CD14-positive monocyte (primary cell): ENCODE measurements around the gene REXO5. TPM values are rescaled to one million over a fixed set of nuclear protein-coding genes. Genes with fewer than 3 reads are reported as not detected.
A peak's percentile ranks its signal among the peaks of the same experiment; 100 is the strongest.

Experiments
- DNase-seq, 3 donors: peaks; one replicate each; pipeline ENCODE4 v3.0.0-alpha.2; 2011 to 2022
- H2AFZ ChIP-seq: 2 replicates; pipeline ENCODE4 v1.6.0; 2012; ENCODE audit warnings: mild to moderate bottlenecking, low read depth, low read length, inconsistent platforms; ENCODE audit not compliant: insufficient read depth, poor library complexity, severe bottlenecking
- H3K27ac ChIP-seq, 2 donors: 1 replicate in 1 of 2; 2 replicates in 1 of 2; pipeline ENCODE4 v1.5.1; 2012 to 2013; ENCODE audit warnings: low read length in 2 of 2, control low read depth in 1 of 2, inconsistent platforms in 1 of 2, low read depth in 1 of 2, mild to moderate bottlenecking in 1 of 2
- H3K27me3 ChIP-seq, 2 donors: one replicate each; pipeline versions ENCODE4 v1.6.0 to v1.6.1; 2011 to 2013; ENCODE audit warnings: low read length in 2 of 2; ENCODE audit not compliant: control insufficient read depth in 2 of 2, insufficient read depth in 2 of 2
- H3K36me3 ChIP-seq, 2 donors: replicated peaks in 1 of 2; 1 replicate in 1 of 2; 2 replicates in 1 of 2; pipeline versions ENCODE4 v1.5.1 to v1.6.1; 2012 to 2013; ENCODE audit warnings: low read length in 2 of 2, control low read depth in 1 of 2, inconsistent platforms in 1 of 2, mild to moderate bottlenecking in 1 of 2; ENCODE audit not compliant: insufficient read depth in 2 of 2, control insufficient read depth in 1 of 2
- H3K4me1 ChIP-seq, 2 donors: 1 replicate in 1 of 2; 2 replicates in 1 of 2; pipeline versions ENCODE4 v1.5.1 to v1.6.1; 2012 to 2013; ENCODE audit warnings: low read length in 2 of 2, control low read depth in 1 of 2, inconsistent platforms in 1 of 2, mild to moderate bottlenecking in 1 of 2, moderate library complexity in 1 of 2; ENCODE audit not compliant: insufficient read depth in 2 of 2, control insufficient read depth in 1 of 2
- H3K4me2 ChIP-seq: replicated peaks from 2 replicates; pipeline ENCODE3; 2012; ENCODE audit warnings: low read length, moderate library complexity, mild to moderate bottlenecking; ENCODE audit not compliant: poor library complexity, severe bottlenecking; ENCODE audit errors: extremely low read depth
- H3K4me3 ChIP-seq, 3 experiments: fragments of 200-600 bp in 1 of 3; sonication (generic) in 1 of 3; replicated peaks in 1 of 3; 1 replicate in 2 of 3; 2 replicates in 1 of 3; pipeline ENCODE4 v1.5.1; 2011 to 2013; ENCODE audit warnings: low read length in 3 of 3, mild to moderate bottlenecking in 3 of 3, control low read depth in 2 of 3, low read depth in 2 of 3, inconsistent platforms in 1 of 3, moderate library complexity in 1 of 3
- H3K79me2 ChIP-seq: 2 replicates; pipeline ENCODE4 v1.6.0; 2012; ENCODE audit warnings: mild to moderate bottlenecking, control low read depth, inconsistent platforms, low read length, moderate library complexity; ENCODE audit not compliant: insufficient read depth
- H3K9ac ChIP-seq: 2 replicates; pipeline ENCODE4 v1.6.0; 2017; ENCODE audit warnings: low read length, mild to moderate bottlenecking; ENCODE audit not compliant: insufficient read depth, poor library complexity, severe bottlenecking
- H3K9me3 ChIP-seq, 2 donors: replicated peaks in 1 of 2; 1 replicate in 1 of 2; 2 replicates in 1 of 2; pipeline versions ENCODE4 v1.5.1 to v1.6.1; 2012 to 2013; ENCODE audit warnings: low read length in 2 of 2, control low read depth in 1 of 2; ENCODE audit not compliant: control insufficient read depth in 1 of 2, insufficient read depth in 1 of 2
- H4K20me1 ChIP-seq: 2 replicates; pipeline ENCODE4 v1.6.0; 2012; ENCODE audit warnings: mild to moderate bottlenecking, low read length, control low read depth, moderate library complexity; ENCODE audit not compliant: insufficient read depth
- H3K27ac Mint-ChIP-seq, 7 donors: one replicate each; pipeline ENCODE4 v1.8.0; 2020; ENCODE audit warnings: mild to moderate bottlenecking in 7 of 7, mixed read lengths in 7 of 7, moderate library complexity in 6 of 7, inconsistent platforms in 2 of 7
- H3K27me3 Mint-ChIP-seq, 3 donors: one replicate each; pipeline ENCODE4 v1.8.0; 2021 to 2022; ENCODE audit warnings: low read depth in 3 of 3, mild to moderate bottlenecking in 3 of 3, mixed read lengths in 3 of 3, moderate library complexity in 3 of 3, inconsistent platforms in 1 of 3
- H3K36me3 Mint-ChIP-seq, 2 donors: one replicate each; pipeline ENCODE4 v1.8.0; 2020; ENCODE audit warnings: mixed read lengths in 2 of 2, inconsistent platforms in 1 of 2, mild to moderate bottlenecking in 1 of 2
- H3K4me1 Mint-ChIP-seq: one replicate; pipeline ENCODE4 v1.8.0; 2020; ENCODE audit warnings: mild to moderate bottlenecking, mixed read lengths
- H3K4me3 Mint-ChIP-seq, 2 donors: one replicate each; pipeline ENCODE4 v1.8.0; 2020; ENCODE audit warnings: mild to moderate bottlenecking in 2 of 2, mixed read lengths in 2 of 2, moderate library complexity in 1 of 2
- H3K9me3 Mint-ChIP-seq, 7 donors: one replicate each; pipeline ENCODE4 v1.8.0; 2020 to 2022; ENCODE audit warnings: mixed read lengths in 7 of 7, mild to moderate bottlenecking in 6 of 7, moderate library complexity in 6 of 7, inconsistent platforms in 2 of 7
- CTCF ChIP-seq: fragments of 200-600 bp; IDR thresholded peaks from one replicate; pipeline ENCODE4 v1.8.0; 2022; ENCODE audit warnings: antibody characterized with exemption, mild to moderate bottlenecking
- WGBS: methylation state at CpG from one replicate; pipeline ENCODE4 v1.1.5; 2013; ENCODE audit warnings: missing lambda C conversion rate; ENCODE audit not compliant: insufficient coverage; 5-methylcytosine and 5-hydroxymethylcytosine counted together
- intact Hi-C, 2 donors: fragments of 100-400 bp; cut with micrococcal nuclease; formaldehyde crosslinking; loops; one replicate each; pipeline versions ENCODE4 v1.15.0 to v1.15.1; 2023
- polyA plus RNA-seq, 3 donors: library from polyadenylated mRNA; depleted of rRNA in 1 of 3; unstranded in 2 of 3; stranded (reverse) in 1 of 3; fragments of 300-500 nt in 2 of 3; fragments of >200 nt in 1 of 3; fragmentation: Illumina TruSeq in 2 of 3; gene quantifications; 1 replicate in 2 of 3; 2 replicates in 1 of 3; pipeline ENCODE4 v1.2.3, GENCODE V29; 2012 to 2021

REXO5 gene
- polyA plus RNA-seq, 3 donors = 0.52 to 1.4 (median 0.55) TPM

GRCh38 chr16:20822521-20823325 is 16.4 kb downstream of the REXO5 start:
- no peak for TF ChIP-seq CTCF
- peak in 1 of 3 donors; percentile 16 for DNase-seq
- H3K27me3 Mint-ChIP-seq = no peaks in the 10 kb centered on the region
- Histone ChIP-seq H3K36me3 (peaks cover 26 to 43% of the 10 kb centered on the region in 2 donors), H3K27me3 (no peaks in the 10 kb centered on the region), H3K27ac (peak overlapping the region in 1 of 2 donors; percentile 42), H3K4me1 (peaks cover 9 to 13% of the 10 kb centered on the region in 2 donors), H3K9ac (no peak overlapping the region), H3K4me2 (no peak overlapping the region), H4K20me1 (no peaks in the 10 kb centered on the region), H3K79me2 (no peaks in the 10 kb centered on the region), H3K4me3 (no peak overlapping the region), H2AFZ (no peak overlapping the region), H3K9me3 (no peaks in the 10 kb centered on the region)
- peaks cover 22 to 37% of the 10 kb centered on the region in 2 donors for H3K36me3 Mint-ChIP-seq
- peaks cover 15% of the 10 kb centered on the region for H3K4me1 Mint-ChIP-seq
- intact Hi-C loops = no loop called here
- peak overlapping the region in 2 of 7 donors; percentile 64 to 81 for H3K27ac Mint-ChIP-seq
- WGBS = no CpG with 5 or more reads among the region's 3 CpGs
- H3K4me3 Mint-ChIP-seq = no peak overlapping the region
- H3K9me3 Mint-ChIP-seq = peaks cover 0 to 1% (median 0%) of the 10 kb centered on the region in 7 donors

GRCh38 chr16:20826039-20826566 is 19.8 kb downstream of the REXO5 start:
- Histone ChIP-seq H3K4me3 (no peak overlapping the region), H3K4me2 (no peak overlapping the region), H3K9me3 (no peaks in the 10 kb centered on the region), H3K4me1 (peaks cover 9 to 10% of the 10 kb centered on the region in 2 donors), H3K27ac (no peak overlapping the region), H3K79me2 (no peaks in the 10 kb centered on the region), H3K27me3 (no peaks in the 10 kb centered on the region), H4K20me1 (no peaks in the 10 kb centered on the region), H3K9ac (no peak overlapping the region), H3K36me3 (peaks cover 31 to 54% of the 10 kb centered on the region in 2 donors), H2AFZ (no peak overlapping the region)
- H3K27me3 Mint-ChIP-seq = no peaks in the 10 kb centered on the region
- no peaks in the 10 kb centered on the region for H3K9me3 Mint-ChIP-seq
- H3K27ac Mint-ChIP-seq = no peak overlapping the region
- no peak for DNase-seq
- peaks cover 20 to 34% of the 10 kb centered on the region in 2 donors for H3K36me3 Mint-ChIP-seq
- peaks cover 10% of the 10 kb centered on the region for H3K4me1 Mint-ChIP-seq
- 76% methylated on average over 3 of the region's 3 CpGs for WGBS
- intact Hi-C loops = no loop called here
- H3K4me3 Mint-ChIP-seq = no peak overlapping the region
- no peak for TF ChIP-seq CTCF
